Measurements from ENCODE around the gene RYR3.

The RYR3 gene

GRCh38 chr15:33322091-33322490 is 11.3 kb downstream of the RYR3 start:
- no peaks in the 10 kb centered on the region for H3K9me3 ChIP-seq (ENCODE audit: insufficient read depth, low read length)
- no peaks in the 10 kb centered on the region for H3K27me3 ChIP-seq (ENCODE audit: low read length)
- no peak overlapping the region for H3K9ac ChIP-seq (ENCODE audit: low read length)
- no peaks in the 10 kb centered on the region for H3K9me2 ChIP-seq (replicated peaks; ENCODE audit: insufficient read depth, low read length)
- H3K4me3 ChIP-seq (ENCODE audit: insufficient read depth, low read length, poor library complexity, severe bottlenecking): no peak overlapping the region
- no peaks in the 10 kb centered on the region for H3F3A ChIP-seq (ENCODE audit: insufficient read depth)
- H3K36me3 ChIP-seq (ENCODE audit: low read length): no peaks in the 10 kb centered on the region
- TF ChIP-seq, protein P1, sequence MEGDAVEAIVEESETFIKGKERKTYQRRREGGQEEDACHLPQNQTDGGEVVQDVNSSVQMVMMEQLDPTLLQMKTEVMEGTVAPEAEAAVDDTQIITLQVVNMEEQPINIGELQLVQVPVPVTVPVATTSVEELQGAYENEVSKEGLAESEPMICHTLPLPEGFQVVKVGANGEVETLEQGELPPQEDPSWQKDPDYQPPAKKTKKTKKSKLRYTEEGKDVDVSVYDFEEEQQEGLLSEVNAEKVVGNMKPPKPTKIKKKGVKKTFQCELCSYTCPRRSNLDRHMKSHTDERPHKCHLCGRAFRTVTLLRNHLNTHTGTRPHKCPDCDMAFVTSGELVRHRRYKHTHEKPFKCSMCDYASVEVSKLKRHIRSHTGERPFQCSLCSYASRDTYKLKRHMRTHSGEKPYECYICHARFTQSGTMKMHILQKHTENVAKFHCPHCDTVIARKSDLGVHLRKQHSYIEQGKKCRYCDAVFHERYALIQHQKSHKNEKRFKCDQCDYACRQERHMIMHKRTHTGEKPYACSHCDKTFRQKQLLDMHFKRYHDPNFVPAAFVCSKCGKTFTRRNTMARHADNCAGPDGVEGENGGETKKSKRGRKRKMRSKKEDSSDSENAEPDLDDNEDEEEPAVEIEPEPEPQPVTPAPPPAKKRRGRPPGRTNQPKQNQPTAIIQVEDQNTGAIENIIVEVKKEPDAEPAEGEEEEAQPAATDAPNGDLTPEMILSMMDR (IDR thresholded peaks at IDR 0.05; ENCODE audit: insufficient read depth, low read length, poor library complexity, severe bottlenecking): no peak
- TF ChIP-seq EZH2phosphoT487 (conservative IDR thresholded peaks at IDR 0.05; ENCODE audit: low read length): no peak
- no peaks in the 10 kb centered on the region for H4K20me1 ChIP-seq (ENCODE audit: low read depth, low read length)
- no peak overlapping the region for H3K27ac ChIP-seq (ENCODE audit: low read depth, low read length)
- no peak overlapping the region for H3K4me2 ChIP-seq (ENCODE audit: low read depth, low read length, poor library complexity, severe bottlenecking)
- H3K79me2 ChIP-seq (ENCODE audit: insufficient read depth, low read length): no peaks in the 10 kb centered on the region
- no peak overlapping the region for H2AFZ ChIP-seq (ENCODE audit: low read depth, low read length, severe bottlenecking)

DNA sequence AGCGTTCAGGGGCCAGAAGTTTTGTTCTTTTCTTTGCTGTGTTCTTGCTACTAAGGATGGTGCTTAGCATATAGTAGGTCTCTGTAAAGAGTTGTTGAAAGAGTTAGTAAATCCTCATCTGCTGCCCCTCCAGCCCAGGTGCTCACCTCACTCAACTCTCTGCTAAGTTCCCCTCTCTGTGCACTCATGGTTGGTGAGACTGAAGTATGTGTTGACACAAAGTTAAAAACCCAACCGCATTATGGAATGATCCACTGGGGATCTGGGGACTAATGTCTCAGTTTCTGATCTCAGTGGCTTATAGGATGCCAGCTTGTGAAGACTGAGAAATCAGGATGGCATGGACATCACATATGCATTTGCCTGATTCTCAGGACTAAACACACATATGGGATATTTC is 13.8 kb downstream of the RYR3 start:
- no peak overlapping the region for H3K4me2 ChIP-seq (ENCODE audit: low read depth, low read length, poor library complexity, severe bottlenecking)
- no peak overlapping the region for H2AFZ ChIP-seq (ENCODE audit: low read depth, low read length, severe bottlenecking)
- TF ChIP-seq, protein P1 (IDR thresholded peaks at IDR 0.05; ENCODE audit: insufficient read depth, low read length, poor library complexity, severe bottlenecking): no peak
- TF ChIP-seq EZH2phosphoT487 (conservative IDR thresholded peaks at IDR 0.05; ENCODE audit: low read length): no peak
- no peaks in the 10 kb centered on the region for H3K36me3 ChIP-seq (ENCODE audit: low read length)
- no peak overlapping the region for H3K9ac ChIP-seq (ENCODE audit: low read length)
- no peaks in the 10 kb centered on the region for H3K27me3 ChIP-seq (ENCODE audit: low read length)
- H3K9me2 ChIP-seq (replicated peaks; ENCODE audit: insufficient read depth, low read length): no peaks in the 10 kb centered on the region
- no peak overlapping the region for H3K27ac ChIP-seq (ENCODE audit: low read depth, low read length)
- H3K4me3 ChIP-seq (ENCODE audit: insufficient read depth, low read length, poor library complexity, severe bottlenecking): no peak overlapping the region
- no peaks in the 10 kb centered on the region for H3F3A ChIP-seq (ENCODE audit: insufficient read depth)
- H3K79me2 ChIP-seq (ENCODE audit: insufficient read depth, low read length): no peaks in the 10 kb centered on the region
- no peaks in the 10 kb centered on the region for H3K9me3 ChIP-seq (ENCODE audit: insufficient read depth, low read length)
- H4K20me1 ChIP-seq (ENCODE audit: low read depth, low read length): no peaks in the 10 kb centered on the region

- Histone ChIP-seq H3K9me2 (replicated peaks; ENCODE audit: insufficient read depth, low read length) (no peaks in the 10 kb centered on the region), H3K36me3 (ENCODE audit: low read length) (no peaks in the 10 kb centered on the region), H3K4me2 (ENCODE audit: low read depth, low read length, poor library complexity, severe bottlenecking) (no peak overlapping the region), H3F3A (ENCODE audit: insufficient read depth) (no peaks in the 10 kb centered on the region), H2AFZ (ENCODE audit: low read depth, low read length, severe bottlenecking) (no peak overlapping the region), H3K9ac (ENCODE audit: low read length) (no peak overlapping the region), H3K27ac (ENCODE audit: low read depth, low read length) (no peak overlapping the region), H4K20me1 (ENCODE audit: low read depth, low read length) (no peaks in the 10 kb centered on the region), H3K4me3 (ENCODE audit: insufficient read depth, low read length, poor library complexity, severe bottlenecking) (no peak overlapping the region), H3K9me3 (ENCODE audit: insufficient read depth, low read length) (no peaks in the 10 kb centered on the region), H3K27me3 (ENCODE audit: low read length) (no peaks in the 10 kb centered on the region), H3K79me2 (ENCODE audit: insufficient read depth, low read length) (no peaks in the 10 kb centered on the region)
- no peak for TF ChIP-seq EZH2phosphoT487 (conservative IDR thresholded peaks at IDR 0.05; ENCODE audit: low read length)
- TF ChIP-seq, protein P1 (IDR thresholded peaks at IDR 0.05; ENCODE audit: insufficient read depth, low read length, poor library complexity, severe bottlenecking): no peak
Observed at GRCh38 chr15:33326908-33327307, 16.1 kb downstream of the RYR3 start.

All from SU-DHL-6 (cell line).